Thymus (tissue), 11 donors: Measurements from ENCODE around the gene BCS1L. TPM values are rescaled to one million over a fixed set of nuclear protein-coding genes. Genes with fewer than 3 reads are reported as not detected.

ENCODE experiments used
- DNase-seq, 9 donors: peaks; one replicate each; pipeline ENCODE4 v3.0.0-alpha.2; 2013; ENCODE audit warnings: low spot score in 9 of 9, low read depth in 6 of 9, missing footprints in 1 of 9
- H3K27ac ChIP-seq, 2 donors: one replicate each; pipeline ENCODE4 v1.5.1; 2013; ENCODE audit warnings: control low read depth in 1 of 2, low read depth in 1 of 2, low read length in 1 of 2, mild to moderate bottlenecking in 1 of 2, moderate library complexity in 1 of 2
- H3K27me3 ChIP-seq, 2 donors: one replicate each; pipeline ENCODE4 v1.5.1; 2013; ENCODE audit warnings: low read length in 1 of 2; ENCODE audit not compliant: control insufficient read depth in 2 of 2, insufficient read depth in 1 of 2
- H3K36me3 ChIP-seq, 2 donors: one replicate each; pipeline ENCODE4 v1.5.1; 2013; ENCODE audit warnings: low read length in 1 of 2, mild to moderate bottlenecking in 1 of 2, moderate library complexity in 1 of 2; ENCODE audit not compliant: control insufficient read depth in 2 of 2, insufficient read depth in 2 of 2
- H3K4me1 ChIP-seq, 2 donors: one replicate each; pipeline ENCODE4 v1.5.1; 2013; ENCODE audit warnings: low read length in 2 of 2; ENCODE audit not compliant: control insufficient read depth in 2 of 2, insufficient read depth in 2 of 2
- H3K4me3 ChIP-seq, 2 donors: one replicate each; pipeline ENCODE4 v1.5.1; 2013; ENCODE audit warnings: low read length in 2 of 2, control low read depth in 1 of 2, mild to moderate bottlenecking in 1 of 2
- H3K9me3 ChIP-seq, 2 donors: one replicate each; pipeline ENCODE4 v1.5.1; 2013; ENCODE audit warnings: low read length in 1 of 2, mild to moderate bottlenecking in 1 of 2; ENCODE audit not compliant: control insufficient read depth in 2 of 2, insufficient read depth in 1 of 2
- WGBS: extraction: QIAGEN DNeasy Blood & Tissue Kit; methylation state at CpG from one replicate; pipeline ENCODE4 v1.1.7; 2013; 5-methylcytosine and 5-hydroxymethylcytosine counted together
- polyA plus RNA-seq: library from polyadenylated mRNA; stranded (reverse); fragments of 200-250 nt; gene quantifications from one replicate; pipeline ENCODE4 v1.2.3, GENCODE V29; 2013
- total RNA-seq: library from RNA; stranded (reverse); fragments of 120-200 nt; gene quantifications from one replicate; pipeline ENCODE4 v1.2.4, GENCODE V29; 2013
- donor health status: healthy.

The BCS1L gene
- total and polyA plus RNA-seq, 2 donors, result 24.4 to 34.5 TPM

DNA sequence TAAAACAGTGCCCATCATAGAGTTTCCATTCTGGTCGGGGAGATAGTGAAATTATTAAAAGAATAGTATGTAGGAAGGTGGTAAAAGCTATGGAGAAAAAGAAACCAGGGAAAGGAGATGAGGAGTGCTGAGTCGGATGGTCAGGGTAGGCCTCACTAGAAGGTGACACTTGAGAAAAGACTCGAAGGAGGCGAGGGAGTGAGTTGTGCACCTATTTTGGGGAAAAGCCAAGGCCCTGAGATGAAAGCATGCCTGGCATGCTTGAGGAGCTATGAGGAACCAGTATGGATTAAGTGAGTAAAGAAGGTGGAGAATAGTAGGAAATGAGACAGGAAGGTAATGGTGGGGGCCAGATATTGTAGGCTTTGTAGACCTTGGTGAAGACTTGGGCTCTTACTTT, 43.9 kb downstream of the BCS1L start:
- no peaks in the 10 kb centered on the region for H3K4me1 ChIP-seq

DNA sequence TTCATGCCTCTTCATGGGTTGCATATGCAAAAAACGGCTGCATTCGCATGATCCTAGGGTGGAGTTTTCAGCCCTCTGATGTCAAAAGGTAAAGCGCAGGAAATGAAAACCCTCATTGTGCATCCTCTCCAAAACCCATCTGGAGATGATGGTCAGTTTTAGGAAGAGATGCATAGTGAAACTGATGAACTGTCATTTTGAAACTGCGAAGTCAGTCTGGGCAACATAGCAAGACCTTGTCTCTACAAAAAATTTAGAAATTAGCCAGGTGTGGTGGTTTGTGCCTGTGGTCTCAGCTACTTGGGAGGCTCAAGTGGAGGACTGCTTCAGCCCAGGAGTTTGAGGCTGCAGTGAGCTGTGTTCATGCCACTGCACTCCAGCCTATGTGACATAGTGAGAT, 48.6 kb downstream of the BCS1L start:
- no peaks in the 10 kb centered on the region for H3K9me3 ChIP-seq
- H3K4me3 ChIP-seq, result no peak overlapping the region
- peaks cover 3 to 4% of the 10 kb centered on the region in 2 donors for H3K4me1 ChIP-seq
- DNase-seq, result no peak
- H3K36me3 ChIP-seq, result no peaks in the 10 kb centered on the region
- WGBS, result 97% methylated on average over 4 of the region's 4 CpGs
- no peak overlapping the region for H3K27ac ChIP-seq
- H3K27me3 ChIP-seq, result no peaks in the 10 kb centered on the region

More for the DNA sequence above, 43.9 kb downstream of the BCS1L start:
- Histone ChIP-seq H3K27ac (no peak overlapping the region), H3K27me3 (no peaks in the 10 kb centered on the region), H3K9me3 (no peaks in the 10 kb centered on the region), H3K4me3 (no peak overlapping the region), H3K36me3 (peaks cover 0 to 6% of the 10 kb centered on the region in 2 donors)
- WGBS, result 95% methylated on average over 4 of the region's 4 CpGs
- DNase-seq, result no peak

DNA sequence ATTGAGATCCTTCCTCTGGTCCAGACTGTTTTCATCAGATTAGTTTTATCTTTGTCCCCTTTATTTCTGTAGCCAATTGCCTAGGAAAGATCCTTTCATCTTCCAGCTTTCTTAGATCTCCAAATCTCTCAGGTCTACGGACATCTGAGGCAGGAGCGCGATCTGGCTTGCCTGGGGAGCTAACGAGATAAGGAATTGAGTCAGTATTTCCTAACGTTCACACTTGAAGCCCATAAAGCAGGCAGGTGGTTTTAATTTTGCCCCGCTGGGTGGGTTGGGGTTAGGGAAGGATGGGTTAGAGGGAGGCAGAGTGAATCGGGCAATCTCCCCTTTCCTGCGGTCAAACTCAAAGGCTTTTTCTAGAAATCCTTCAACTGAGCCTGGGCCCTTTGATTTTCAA, 50.4 kb downstream of the BCS1L start:
- DNase-seq, result no peak
- no peaks in the 10 kb centered on the region for H3K36me3 ChIP-seq
- WGBS, result 93% methylated on average over 8 of the region's 8 CpGs
- H3K27ac ChIP-seq, result no peak overlapping the region
- no peaks in the 10 kb centered on the region for H3K9me3 ChIP-seq
- H3K4me1 ChIP-seq, result peaks cover 3 to 4% of the 10 kb centered on the region in 2 donors
- no peak overlapping the region for H3K4me3 ChIP-seq
- H3K27me3 ChIP-seq, result no peaks in the 10 kb centered on the region

DNA sequence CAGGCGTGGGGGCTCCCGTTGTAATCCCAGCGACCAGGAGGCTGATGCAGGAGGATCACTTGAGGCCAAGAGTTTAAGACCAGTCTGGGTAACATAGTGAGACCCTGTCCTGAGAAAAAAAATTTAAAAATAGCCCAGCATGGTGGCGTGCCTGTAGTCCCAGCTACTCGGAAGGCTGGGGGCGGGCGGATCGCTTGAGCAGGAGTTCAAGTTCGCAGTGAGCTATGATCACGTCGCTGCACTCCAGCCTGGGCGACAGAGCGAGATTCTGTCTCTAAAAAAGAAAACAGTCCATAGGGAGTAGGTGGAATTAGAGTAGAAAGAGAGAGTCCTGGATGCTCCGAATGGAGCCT, 50.8 kb downstream of the BCS1L start:
- no peaks in the 10 kb centered on the region for H3K36me3 ChIP-seq
- no peak for DNase-seq
- no peaks in the 10 kb centered on the region for H3K9me3 ChIP-seq
- peaks cover 3 to 4% of the 10 kb centered on the region in 2 donors for H3K4me1 ChIP-seq
- H3K4me3 ChIP-seq, result peak overlapping the region; percentile 72 to 86
- no peaks in the 10 kb centered on the region for H3K27me3 ChIP-seq
- no peak overlapping the region for H3K27ac ChIP-seq
- WGBS, result 59% methylated on average over 14 of the region's 14 CpGs

DNA sequence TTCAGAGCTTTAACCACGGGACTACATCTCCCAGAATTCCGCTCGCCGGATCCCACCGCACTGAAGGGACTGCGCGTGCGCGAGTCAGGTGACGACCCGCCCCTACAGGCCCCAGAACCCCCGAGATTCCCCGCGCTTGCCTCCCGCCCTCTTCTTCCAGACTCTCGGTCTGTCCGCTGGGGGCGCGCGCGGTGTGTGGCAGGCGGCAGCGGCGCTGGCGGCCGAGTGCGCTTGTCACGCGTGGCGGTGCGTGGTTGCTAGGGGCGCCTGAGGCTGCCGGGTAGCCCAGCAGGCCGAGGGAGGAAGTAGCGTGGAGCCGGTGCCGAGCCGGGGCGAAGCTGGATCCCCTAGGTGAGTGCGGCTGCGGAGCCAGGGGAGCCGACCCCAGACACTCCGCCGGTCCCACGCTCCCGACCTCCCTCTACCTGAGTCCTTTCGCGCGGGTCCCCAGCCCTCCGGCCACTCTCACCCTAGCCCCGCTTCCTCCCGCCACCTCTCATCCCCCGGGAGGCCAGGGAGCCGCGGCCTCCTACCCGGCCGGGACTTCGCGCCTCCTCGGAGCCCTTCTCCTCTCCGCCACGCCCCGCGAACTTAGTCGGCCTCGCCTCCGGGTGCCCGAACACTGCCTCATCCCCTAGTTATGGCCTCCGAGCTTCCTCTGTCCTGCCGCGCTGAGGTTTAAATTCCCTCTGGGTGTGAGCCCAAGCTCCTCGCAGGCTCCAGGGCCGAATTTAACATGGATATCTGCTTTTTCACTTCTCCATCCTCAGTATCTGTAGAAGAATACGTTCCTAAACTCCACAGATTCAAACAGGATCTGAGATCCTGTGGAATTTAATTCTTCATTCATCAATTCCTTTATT, 51.4 kb downstream of the BCS1L start, which contains the start of gene TTLL4:
Gene TTLL4, plus strand, starts transcription at position 149 of the 863 bp plus-strand sequence. CDS start 26,842 bp downstream, outside the sequence.
- Histone ChIP-seq H3K4me1 (peaks cover 3 to 4% of the 10 kb centered on the region in 2 donors), H3K27me3 (no peaks in the 10 kb centered on the region), H3K9me3 (no peaks in the 10 kb centered on the region), H3K4me3 (peak within 1 kb of the TSS; percentile 72 to 86), H3K27ac (peak within 1 kb of the TSS; percentile 68 to 82), H3K36me3 (peaks cover 0 to 2% of the 10 kb centered on the region in 2 donors)
- under 1% methylated on average over 74 of the region's 74 CpGs for WGBS
- peak; percentile 87 to 97 (median 94) for DNase-seq

DNA sequence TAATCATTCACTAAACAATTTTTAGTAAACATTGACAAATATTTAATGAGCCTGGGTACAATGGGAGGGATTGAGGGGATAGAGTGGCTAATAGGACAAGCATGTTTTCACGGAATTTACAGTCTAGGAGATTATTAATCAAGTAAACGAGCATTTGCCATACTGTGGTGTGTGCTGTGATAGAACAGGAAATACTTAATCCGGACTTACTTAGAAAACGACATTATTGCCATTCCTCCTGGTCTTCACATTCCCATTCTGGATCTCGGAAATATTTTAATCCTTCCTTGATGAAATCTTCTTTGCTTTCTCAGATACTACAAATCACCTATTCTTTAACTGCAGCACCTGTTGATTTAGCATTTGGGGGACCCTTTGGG, 52.1 kb downstream of the BCS1L start:
- H3K27me3 ChIP-seq, result no peaks in the 10 kb centered on the region
- peak overlapping the region; percentile 72 to 86 for H3K4me3 ChIP-seq
- no peaks in the 10 kb centered on the region for H3K9me3 ChIP-seq
- peaks cover 0 to 6% of the 10 kb centered on the region in 2 donors for H3K36me3 ChIP-seq
- WGBS, result 24% methylated on average over 5 of the region's 5 CpGs
- no peak overlapping the region for H3K27ac ChIP-seq
- H3K4me1 ChIP-seq, result peaks cover 3 to 4% of the 10 kb centered on the region in 2 donors
- peak in 1 of 9 donors; percentile 14 for DNase-seq

Other genes with a start within 250 kb of the BCS1L start
- 0.14 TPM for gene VIL1, start 240.6 kb upstream of the BCS1L start, total RNA-seq
- gene VIL1, start 240.6 kb upstream of the BCS1L start, polyA plus RNA-seq, result 0.16 TPM
- 11.7 TPM for gene USP37, start 91.3 kb upstream of the BCS1L start, total RNA-seq
- gene USP37, start 91.3 kb upstream of the BCS1L start, polyA plus RNA-seq, result 4.0 TPM
- gene CNOT9, start 90.8 kb upstream of the BCS1L start, total RNA-seq, result 52.8 TPM
- gene CNOT9, start 90.8 kb upstream of the BCS1L start, polyA plus RNA-seq, result 25.6 TPM
- 0.57 TPM for gene PLCD4, start 51.8 kb upstream of the BCS1L start, total RNA-seq
- gene PLCD4, start 51.8 kb upstream of the BCS1L start, polyA plus RNA-seq, result 0.68 TPM
- gene ZNF142, start 60 bp upstream of the BCS1L start, total RNA-seq, result 5.1 TPM
- 6.7 TPM for gene ZNF142, start 60 bp upstream of the BCS1L start, polyA plus RNA-seq
- gene RNF25, start 12.3 kb downstream of the BCS1L start, total RNA-seq, result 35.6 TPM
- 33.7 TPM for gene RNF25, start 12.3 kb downstream of the BCS1L start, polyA plus RNA-seq
- 6.0 TPM for gene STK36, start 12.4 kb downstream of the BCS1L start, total RNA-seq
- 19.1 TPM for gene STK36, start 12.4 kb downstream of the BCS1L start, polyA plus RNA-seq
- 8.8 TPM for gene TTLL4, start 51.2 kb downstream of the BCS1L start, total RNA-seq
- 9.4 TPM for gene TTLL4, start 51.2 kb downstream of the BCS1L start, polyA plus RNA-seq
- gene CYP27A1, start 122.5 kb downstream of the BCS1L start, total RNA-seq, result 21.9 TPM
- 24.7 TPM for gene CYP27A1, start 122.5 kb downstream of the BCS1L start, polyA plus RNA-seq
- not detected for gene PRKAG3, start 172.1 kb downstream of the BCS1L start, total RNA-seq
- gene PRKAG3, start 172.1 kb downstream of the BCS1L start, polyA plus RNA-seq, result 0.07 TPM
- 0.14 TPM for gene WNT6, start 200.1 kb downstream of the BCS1L start, total RNA-seq
- gene WNT6, start 200.1 kb downstream of the BCS1L start, polyA plus RNA-seq, result 0.34 TPM
- 1.1 TPM for gene WNT10A, start 221.2 kb downstream of the BCS1L start, total RNA-seq
- 1.5 TPM for gene WNT10A, start 221.2 kb downstream of the BCS1L start, polyA plus RNA-seq